H1 (cell line): Measurements from ENCODE around the gene PXDN. TPM values are rescaled to one million over a fixed set of nuclear protein-coding genes. Genes with fewer than 3 reads are reported as not detected.

Source experiments
- CBX5 ChIP-seq: fragments of 300-800, 300-1000 bp; sonication (generic); IDR thresholded peaks from 2 replicates; pipeline ENCODE4 v1.7.1; 2016; ENCODE audit warnings: antibody characterized with exemption, low read length, low read depth
- SIRT6 ChIP-seq: IDR thresholded peaks from one replicate; pipeline ENCODE4 v1.7.1; 2012; ENCODE audit warnings: low read length, inconsistent platforms
- polyA plus RNA-seq, 7 experiments: library from polyadenylated mRNA; depleted of rRNA in 3 of 7; stranded (reverse) in 5 of 7; unstranded in 2 of 7; fragments of >200 nt in 5 of 7; fragments of 200-250 nt in 2 of 7; gene quantifications; 1 replicate in 5 of 7; 2 replicates in 1 of 7; 4 replicates in 1 of 7; pipeline versions ENCODE4 v1.2.1 to v1.2.3, GENCODE V29; 2011 to 2013; ENCODE audit warnings: missing spikeins in 2 of 7, mixed read lengths in 2 of 7
- total RNA-seq: library from RNA; stranded (reverse); fragmentation: NEBNext Ultra II Directional; extraction: Animal tissue kit (Norgen Biotek cat#: 25700); gene quantifications from 2 replicates; pipeline ENCODE4 v1.2.1, GENCODE V29; 2021

The PXDN gene
- total and polyA plus RNA-seq, 2 of the 8 experiments (the other 6 are each of a cell fraction or from before 2014, with no cell fraction given): 104 to 141 TPM

DNA sequence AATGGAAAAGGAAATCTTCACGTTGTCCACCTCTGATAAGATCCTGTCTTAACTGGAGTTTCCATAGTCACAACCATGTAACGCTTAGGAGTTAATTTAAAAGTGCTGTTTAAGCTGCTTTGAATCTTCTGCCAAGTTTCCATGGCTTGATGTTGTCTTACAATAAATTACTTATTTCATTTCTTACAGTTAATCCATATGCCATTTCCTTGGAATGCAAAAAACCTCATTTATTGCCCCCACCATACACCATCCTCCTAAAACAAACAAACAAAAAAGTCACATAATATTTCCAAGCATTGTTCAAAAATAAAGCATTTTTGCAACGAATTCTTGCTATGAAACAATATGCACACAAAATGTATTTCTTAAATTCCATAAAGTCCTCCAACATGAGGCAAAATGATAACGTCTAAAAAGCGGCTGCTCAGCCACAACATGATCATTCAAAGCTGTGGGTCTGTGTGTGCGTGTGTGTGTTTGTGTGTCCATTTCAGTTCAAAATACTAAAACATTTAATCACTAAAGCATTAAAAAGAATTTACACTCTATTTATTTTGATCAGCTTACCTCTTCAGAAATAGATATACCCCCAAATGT is 46.8 kb upstream of the PXDN start (continued):
- TF ChIP-seq CBX5: no peak
- no peak for TF ChIP-seq SIRT6
